Activated CD4-positive, alpha-beta T cell treated with anti-CD3 and anti-CD28 coated beads, Interleukin-2, amount 10 ng/mL, durations not matched to agents 24 days and 14 days (primary cell): Measurements from ENCODE around the gene SCN8A. TPM values are rescaled to one million over a fixed set of nuclear protein-coding genes. Genes with fewer than 3 reads are reported as not detected.
"Not testable (repeated sequence)": the region's sequence is repeated elsewhere in the genome, so short reads cannot be mapped to it uniquely, and the experiment has no call there.

ENCODE experiments used
- DNase-seq: peaks from one replicate; pipeline ENCODE4 v3.0.0; 2022
- H3K27ac Mint-ChIP-seq: one replicate; pipeline ENCODE4 v1.8.0; 2022; ENCODE audit warnings: mild to moderate bottlenecking, mixed read lengths
- H3K27me3 Mint-ChIP-seq: one replicate; pipeline ENCODE4 v1.8.0; 2022; ENCODE audit warnings: mixed read lengths
- H3K36me3 Mint-ChIP-seq: one replicate; pipeline ENCODE4 v1.8.0; 2022; ENCODE audit warnings: low read depth, mild to moderate bottlenecking, mixed read lengths
- H3K4me1 Mint-ChIP-seq: one replicate; pipeline ENCODE4 v1.8.0; 2021; ENCODE audit warnings: mixed read lengths
- H3K4me3 Mint-ChIP-seq: one replicate; pipeline ENCODE4 v1.8.0; 2022; ENCODE audit warnings: mild to moderate bottlenecking, moderate library complexity, mixed read lengths
- H3K9me3 Mint-ChIP-seq: one replicate; pipeline ENCODE4 v1.8.0; 2021; ENCODE audit warnings: mixed read lengths
- intact Hi-C: fragments of 100-400 bp; cut with micrococcal nuclease; formaldehyde crosslinking; loops from one replicate; pipeline ENCODE4 v1.15.1; 2023
- total RNA-seq: library from RNA; stranded (reverse); gene quantifications from 2 replicates; pipeline ENCODE4 v1.2.3, GENCODE V29; 2022

The SCN8A gene
- total RNA-seq: 0.12 and 0.38 TPM in 2 replicates

DNA sequence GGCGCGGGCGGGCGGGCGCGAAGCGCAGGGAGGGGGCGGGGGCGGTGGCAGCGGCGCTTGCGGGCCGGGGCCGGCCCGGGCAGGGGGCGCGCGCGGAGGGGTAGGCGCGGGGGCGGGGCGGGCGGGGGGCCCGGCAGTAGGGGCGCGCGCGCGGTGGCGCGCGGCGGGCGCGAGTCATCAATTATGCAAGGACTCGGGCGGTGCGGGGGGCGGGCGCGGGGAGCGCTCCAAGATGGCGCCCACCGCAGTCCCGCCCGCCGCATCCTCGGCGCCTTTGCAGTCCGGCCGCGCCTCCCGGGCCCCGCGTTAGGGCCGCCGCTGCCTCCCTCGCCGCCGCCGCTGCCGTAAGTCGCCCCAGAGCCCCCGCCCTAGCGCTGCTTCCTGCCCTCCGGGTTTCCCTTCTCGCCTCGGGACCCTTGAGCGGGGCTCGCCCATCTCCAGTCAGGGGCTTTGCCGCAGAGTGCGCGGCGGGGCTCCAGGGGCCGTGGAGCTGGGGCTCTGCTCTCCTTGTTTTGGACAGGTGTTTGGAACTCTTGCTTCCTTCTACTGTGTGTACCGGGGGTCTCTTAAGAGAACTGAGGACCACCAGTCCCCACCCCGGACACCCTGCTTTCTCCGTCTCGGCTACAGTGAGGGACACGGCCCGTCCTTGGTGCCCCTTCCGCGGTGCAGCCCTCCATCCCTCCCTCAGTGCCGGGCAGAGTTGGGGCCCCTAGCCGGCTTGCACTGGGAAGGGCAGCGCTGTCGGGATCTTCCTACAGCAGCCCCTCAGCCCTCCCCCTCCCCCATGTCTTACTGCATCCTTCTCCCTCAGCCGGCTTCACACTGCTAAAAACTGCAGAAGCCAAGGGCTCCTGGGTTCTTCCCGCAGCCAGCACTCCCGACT lies at the start of gene SCN8A:
Gene SCN8A (plus strand): TSS at position 218 of the 886 bp plus-strand sequence. CDS start 71,585 bp downstream, outside the sequence.
- Mint-ChIP-seq H3K9me3 (no peaks in the 10 kb centered on the region), H3K27ac (peak within 1 kb of the TSS; percentile 83), H3K4me3 (peak within 1 kb of the TSS; percentile 87), H3K27me3 (peaks cover 64% of the 10 kb centered on the region), H3K4me1 (peaks cover 17% of the 10 kb centered on the region), H3K36me3 (no peaks in the 10 kb centered on the region)
- intact Hi-C loops: loop anchor here (2.0 kb wide), 1 partner anchor 230 kb away; no protein-coding TSS in a partner anchor
- DNase-seq: peak; percentile 81

DNA sequence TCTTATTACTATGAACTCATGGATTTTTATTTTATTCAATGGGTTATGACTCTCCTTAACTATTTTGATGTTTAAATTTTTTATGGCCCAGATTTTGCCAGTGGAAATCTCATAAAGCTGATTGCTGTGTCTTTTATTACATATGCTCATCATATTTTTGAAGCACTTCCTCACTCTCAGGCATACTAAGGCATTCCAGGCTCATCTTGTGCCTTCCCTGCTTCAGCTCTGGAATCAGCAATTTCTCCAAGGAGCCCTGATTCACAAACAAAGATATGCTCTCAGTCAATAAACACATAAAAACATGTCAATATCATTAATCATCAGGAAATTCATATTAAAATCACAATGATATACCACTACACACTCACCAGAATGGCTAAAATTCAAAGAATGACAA lies 44.9 kb upstream of the SCN8A start:
- no peaks in the 10 kb centered on the region for H3K9me3 Mint-ChIP-seq
- no peak for DNase-seq
- H3K36me3 Mint-ChIP-seq: no peaks in the 10 kb centered on the region
- intact Hi-C loops: no loop called here
- H3K27ac Mint-ChIP-seq: no peak overlapping the region
- H3K27me3 Mint-ChIP-seq: peaks cover 25% of the 10 kb centered on the region
- H3K4me3 Mint-ChIP-seq: no peak overlapping the region
- no peaks in the 10 kb centered on the region for H3K4me1 Mint-ChIP-seq

DNA sequence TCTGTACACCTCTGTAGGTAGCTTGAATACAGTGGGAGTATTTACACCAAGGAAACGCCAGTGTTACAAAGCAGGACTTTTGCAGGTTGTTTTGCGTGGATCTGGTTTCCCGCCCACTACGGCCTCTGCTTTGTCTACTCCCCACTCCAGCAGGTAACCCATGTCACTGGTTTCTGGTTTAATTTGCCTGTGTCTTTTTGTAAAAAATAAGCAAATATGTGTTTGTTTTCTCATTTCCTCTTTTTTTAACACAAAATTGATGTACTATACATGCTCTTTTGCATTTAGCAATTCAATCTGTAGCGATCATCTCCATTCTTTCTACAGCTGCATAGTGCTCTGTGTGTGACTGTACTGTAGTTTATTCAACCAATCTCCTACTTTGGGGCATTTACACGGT lies 43.4 kb upstream of the SCN8A start:
- Mint-ChIP-seq H3K4me3 (no peak overlapping the region), H3K27me3 (peaks cover 28% of the 10 kb centered on the region), H3K9me3 (no peaks in the 10 kb centered on the region), H3K27ac (no peak overlapping the region), H3K36me3 (no peaks in the 10 kb centered on the region), H3K4me1 (no peaks in the 10 kb centered on the region)
- intact Hi-C loops: no loop called here
- DNase-seq: no peak

DNA sequence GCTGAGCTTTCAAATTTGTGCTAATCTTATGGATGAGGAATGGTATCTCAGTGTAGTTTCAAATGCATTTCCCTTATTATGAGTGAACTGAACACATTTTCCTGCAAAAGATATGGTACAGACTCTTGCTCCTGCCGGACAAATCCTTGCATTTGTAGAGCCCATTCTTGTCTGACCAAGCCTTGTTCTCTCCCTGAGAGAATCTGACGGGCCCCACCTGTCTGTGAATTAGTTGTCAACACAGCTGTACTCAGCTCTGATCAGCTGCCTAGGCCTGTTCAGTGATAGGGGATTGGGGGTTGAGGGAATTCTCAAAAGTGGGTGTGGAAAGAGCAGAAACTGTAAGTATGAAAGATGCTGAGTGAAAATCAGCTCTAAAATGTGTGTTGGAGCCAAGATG lies 42.8 kb upstream of the SCN8A start:
- Mint-ChIP-seq H3K4me1 (no peaks in the 10 kb centered on the region), H3K4me3 (no peak overlapping the region), H3K36me3 (no peaks in the 10 kb centered on the region), H3K9me3 (no peaks in the 10 kb centered on the region), H3K27ac (no peak overlapping the region), H3K27me3 (peaks cover 32% of the 10 kb centered on the region)
- intact Hi-C loops: no loop called here
- DNase-seq: no peak

DNA sequence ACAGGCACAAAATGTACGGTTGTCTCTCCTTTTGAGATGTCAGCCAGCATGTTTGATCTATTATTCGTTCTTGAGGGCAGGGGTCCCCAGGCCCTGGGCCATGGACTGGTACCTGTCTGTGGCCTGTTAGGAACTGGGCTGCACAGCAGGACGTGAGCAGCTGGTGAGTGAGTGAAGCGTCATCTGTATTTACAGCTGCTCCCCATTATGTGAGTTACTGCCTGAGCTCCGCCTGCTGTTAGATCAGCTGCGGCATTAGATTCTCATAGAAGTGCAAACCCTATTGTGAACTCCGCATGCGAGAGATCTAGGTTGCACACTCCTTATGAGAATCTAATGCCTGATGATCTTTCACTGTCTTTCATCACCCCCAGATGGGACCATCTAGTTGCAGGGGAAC lies 41.4 kb upstream of the SCN8A start:
- Mint-ChIP-seq H3K9me3 (no peaks in the 10 kb centered on the region), H3K27ac (no peak overlapping the region), H3K4me3 (no peak overlapping the region), H3K36me3 (no peaks in the 10 kb centered on the region), H3K27me3 (peaks cover 34% of the 10 kb centered on the region), H3K4me1 (no peaks in the 10 kb centered on the region)
- intact Hi-C loops: no loop called here
- no peak for DNase-seq

DNA sequence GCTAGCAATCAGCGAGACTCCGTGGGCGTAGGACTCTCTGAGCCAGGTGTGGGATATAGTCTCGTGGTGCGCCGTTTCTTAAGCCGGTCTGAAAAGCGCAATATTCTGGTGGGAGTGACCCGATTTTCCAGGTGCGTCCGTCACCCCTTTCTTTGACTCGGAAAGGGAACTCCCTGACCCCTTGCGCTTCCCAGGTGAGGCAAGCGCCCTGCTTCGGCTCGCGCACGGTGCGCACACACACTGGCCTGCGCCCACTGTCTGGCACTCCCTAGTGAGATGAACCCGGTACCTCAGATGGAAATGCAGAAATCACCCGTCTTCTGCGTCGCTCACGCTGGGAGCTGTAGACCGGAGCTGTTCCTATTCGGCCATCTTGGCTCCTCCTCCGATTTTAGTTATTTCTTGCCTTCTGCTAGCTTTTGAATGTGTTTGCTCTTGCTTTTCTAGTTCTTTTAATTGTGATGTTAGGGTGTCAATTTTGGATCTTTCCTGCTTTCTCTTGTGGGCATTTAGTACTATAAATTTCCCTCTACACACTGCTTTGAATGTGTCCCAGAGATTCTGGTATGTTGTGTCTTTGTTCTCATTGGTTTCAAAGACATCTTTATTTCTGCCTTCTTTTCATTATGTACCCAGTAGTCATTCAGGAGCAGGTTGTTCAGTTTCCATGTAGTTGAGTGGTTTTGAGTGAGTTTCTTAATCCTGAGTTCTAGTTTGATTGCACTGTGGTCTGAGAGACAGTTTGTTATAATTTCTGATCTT lies 22.6 kb upstream of the SCN8A start:
- H3K4me1 Mint-ChIP-seq, intact Hi-C loops, H3K36me3 Mint-ChIP-seq, H3K27me3 Mint-ChIP-seq, H3K4me3 Mint-ChIP-seq, H3K27ac Mint-ChIP-seq, H3K9me3 Mint-ChIP-seq, DNase-seq: not testable (repeated sequence)

DNA sequence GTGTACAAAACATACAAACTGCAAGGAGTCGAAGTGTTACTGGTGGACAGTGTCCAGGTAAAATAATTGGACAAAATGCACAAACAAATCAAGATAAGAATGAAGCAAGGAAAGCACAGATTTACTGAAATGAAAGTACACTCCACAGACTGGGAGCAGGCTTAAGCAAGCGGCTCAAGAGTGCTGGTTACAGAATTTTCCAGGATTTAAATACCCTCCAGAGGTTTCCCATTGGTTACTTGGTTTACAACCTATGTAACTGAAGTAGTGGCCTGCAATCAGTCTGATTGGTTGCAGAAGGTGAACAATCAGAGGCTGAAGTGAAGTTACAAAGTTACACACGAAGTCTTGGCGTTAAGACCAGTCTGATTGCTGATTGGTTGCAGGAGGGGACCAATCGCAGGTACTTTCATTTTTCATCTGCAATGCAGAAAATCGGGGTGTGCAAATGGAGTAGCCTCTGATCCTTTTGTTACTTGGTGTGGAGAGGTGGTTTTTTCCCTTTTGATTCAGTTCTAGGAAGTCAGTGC lies 11.6 kb upstream of the SCN8A start:
- Mint-ChIP-seq H3K4me3 (no peak overlapping the region), H3K27ac (no peak overlapping the region), H3K27me3 (peaks cover 13% of the 10 kb centered on the region), H3K4me1 (no peaks in the 10 kb centered on the region), H3K9me3 (peaks cover 9% of the 10 kb centered on the region), H3K36me3 (no peaks in the 10 kb centered on the region)
- intact Hi-C loops: no loop called here
- DNase-seq: peak; percentile 44

DNA sequence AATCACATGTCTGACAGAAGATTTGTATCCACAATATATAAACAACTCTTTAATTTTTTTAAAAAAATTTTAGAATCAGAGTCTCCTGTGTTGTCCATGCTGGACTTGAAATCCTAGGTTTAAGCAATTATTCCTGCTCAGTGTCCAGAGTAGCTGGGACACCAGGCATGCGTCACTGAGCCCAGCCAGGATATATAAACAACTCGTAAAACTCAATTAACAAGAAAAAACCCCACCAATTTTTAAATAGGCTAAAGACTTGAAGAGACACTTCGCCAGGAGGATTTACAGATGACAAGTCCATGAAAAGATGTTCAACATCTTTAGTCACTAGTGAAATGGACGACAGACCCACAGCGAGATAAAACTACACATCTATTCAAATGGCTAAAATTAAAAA lies 2.0 kb upstream of the SCN8A start:
- Mint-ChIP-seq H3K4me3 (peak overlapping the region; percentile 1), H3K27ac (no peak overlapping the region), H3K27me3 (peaks cover 72% of the 10 kb centered on the region), H3K9me3 (no peaks in the 10 kb centered on the region), H3K4me1 (peaks cover 17% of the 10 kb centered on the region), H3K36me3 (no peaks in the 10 kb centered on the region)
- intact Hi-C loops: no loop called here
- no peak for DNase-seq

DNA sequence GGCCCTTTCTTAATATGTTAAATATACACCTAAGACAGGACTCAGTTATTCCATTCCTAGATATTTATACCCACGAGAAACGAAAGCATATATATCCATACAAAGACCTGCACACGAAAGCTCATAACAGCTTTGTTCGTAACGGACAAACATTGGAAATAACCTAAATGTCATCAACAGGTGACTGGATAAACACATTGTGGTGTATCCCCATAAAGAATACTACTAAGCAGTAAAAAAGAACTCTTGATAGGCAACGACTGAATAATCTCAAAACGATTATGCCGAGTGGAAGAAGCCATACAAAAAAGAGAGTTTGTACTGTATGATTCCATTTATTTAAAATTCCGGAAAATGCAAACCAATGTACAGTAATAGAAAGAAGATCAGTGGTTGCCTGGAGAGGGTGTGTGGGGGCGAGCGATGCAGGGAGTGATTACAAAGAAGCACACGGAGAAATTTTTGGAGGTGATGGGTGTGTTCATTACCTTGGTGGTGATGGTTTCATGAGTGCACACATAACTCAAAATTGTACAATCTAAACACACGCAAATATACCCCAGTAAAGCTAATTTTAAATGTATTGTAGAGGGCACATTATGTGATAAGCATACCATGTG lies 1.4 kb upstream of the SCN8A start:
- Mint-ChIP-seq H3K9me3 (no peaks in the 10 kb centered on the region), H3K4me3 (peak overlapping the region; percentile 87), H3K27me3 (peaks cover 72% of the 10 kb centered on the region), H3K27ac (no peak overlapping the region), H3K4me1 (peaks cover 17% of the 10 kb centered on the region), H3K36me3 (no peaks in the 10 kb centered on the region)
- DNase-seq: no peak
- intact Hi-C loops: loop anchor here (2.0 kb wide), 1 partner anchor 231 kb away; no protein-coding TSS in a partner anchor

DNA sequence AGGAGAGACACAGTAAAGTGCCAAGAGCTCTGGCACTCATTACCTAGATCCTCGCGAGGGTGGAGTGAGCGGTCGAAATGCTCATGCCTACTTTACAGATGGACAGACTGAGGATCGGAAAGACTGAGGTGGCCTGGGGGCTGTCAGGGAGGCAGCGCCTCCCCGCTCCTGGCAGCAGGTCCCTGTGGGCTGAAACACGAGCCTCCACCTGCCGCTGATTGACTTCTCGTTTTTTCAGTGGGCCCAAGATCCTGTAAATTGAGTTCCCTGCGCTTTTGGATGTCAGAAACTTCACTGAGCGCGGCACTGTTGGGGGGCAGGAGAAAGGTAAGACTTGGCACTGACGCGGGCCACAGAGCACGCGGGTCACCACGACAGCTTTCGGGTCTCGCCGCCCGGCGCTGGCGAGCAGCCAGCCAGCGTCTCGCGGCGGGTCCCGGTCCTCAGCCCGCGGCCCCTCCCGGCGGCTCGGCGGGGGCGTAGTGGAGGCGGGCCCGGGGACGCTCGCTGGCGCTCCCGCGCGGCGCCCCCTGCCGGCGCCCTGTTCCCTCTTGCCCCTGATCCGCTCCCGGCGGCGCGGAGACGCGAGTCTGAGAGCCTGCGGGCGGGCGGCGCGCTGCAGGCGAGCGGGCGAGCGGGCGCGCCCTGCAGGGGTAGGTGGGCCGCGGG lies 552 bp upstream of the SCN8A start:
- peak overlapping the region; percentile 87 for H3K4me3 Mint-ChIP-seq
- H3K27ac Mint-ChIP-seq: peak overlapping the region; percentile 83
- peaks cover 66% of the 10 kb centered on the region for H3K27me3 Mint-ChIP-seq
- H3K9me3 Mint-ChIP-seq: no peaks in the 10 kb centered on the region
- DNase-seq: peak; percentile 93
- intact Hi-C loops: loop anchor here (2.0 kb wide), 1 partner anchor 230 kb away; no protein-coding TSS in a partner anchor
- no peaks in the 10 kb centered on the region for H3K36me3 Mint-ChIP-seq
- H3K4me1 Mint-ChIP-seq: peaks cover 17% of the 10 kb centered on the region

DNA sequence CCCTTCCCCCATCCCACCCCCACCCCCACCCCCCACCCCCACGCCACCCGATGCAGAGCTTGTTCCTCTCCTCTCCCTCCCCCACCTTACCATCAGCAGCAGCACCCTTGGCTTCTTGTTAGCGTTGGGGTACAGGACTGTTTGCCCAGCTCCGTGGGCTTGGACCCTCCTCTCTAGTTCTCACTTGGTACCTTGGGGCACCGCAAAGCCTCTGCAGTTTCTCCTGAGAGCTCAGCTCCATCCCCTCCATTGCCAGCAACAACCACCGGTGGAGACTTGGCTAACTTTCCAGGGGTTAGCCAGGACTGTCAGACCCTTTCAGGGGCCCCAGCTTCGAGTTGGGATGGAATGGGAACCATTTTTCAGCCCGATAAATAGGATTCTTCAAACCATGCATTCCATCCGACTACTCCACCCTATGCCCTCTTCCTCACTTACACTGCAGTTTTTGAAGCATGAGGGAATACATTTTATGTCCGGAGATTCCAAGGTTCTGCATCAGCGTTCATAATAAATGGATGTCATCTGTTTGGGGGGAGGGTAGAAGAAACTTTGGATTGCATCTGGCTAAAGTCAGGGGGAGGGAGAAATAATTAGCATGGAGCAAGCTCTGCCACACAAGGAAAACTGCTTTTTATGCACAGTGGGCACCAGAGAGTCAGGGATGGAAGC lies 1.1 kb downstream of the SCN8A start:
- Mint-ChIP-seq H3K4me3 (peak overlapping the region; percentile 80), H3K9me3 (no peaks in the 10 kb centered on the region), H3K27me3 (peaks cover 68% of the 10 kb centered on the region), H3K36me3 (no peaks in the 10 kb centered on the region), H3K4me1 (peaks cover 17% of the 10 kb centered on the region), H3K27ac (no peak overlapping the region)
- DNase-seq: no peak
- intact Hi-C loops: no loop called here

DNA sequence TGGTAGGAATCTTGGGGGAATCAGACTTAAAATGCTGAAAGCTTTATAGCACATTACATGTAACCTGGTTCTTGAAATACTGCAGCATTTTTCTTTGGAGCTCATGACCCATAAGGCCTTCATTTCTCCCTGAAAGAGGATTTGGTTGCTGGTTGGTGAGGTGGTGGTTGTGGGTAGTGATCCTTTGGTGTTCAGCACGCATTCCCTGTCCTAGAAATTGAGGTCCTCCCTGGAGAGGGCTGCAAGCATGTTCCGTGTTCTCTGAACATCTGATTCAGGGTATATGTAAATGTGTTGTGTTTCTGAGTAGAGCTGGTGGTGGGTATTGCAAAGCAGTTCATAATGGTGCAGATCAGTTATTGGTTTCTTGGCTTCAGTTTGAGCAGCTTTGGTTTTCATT lies 2.0 kb downstream of the SCN8A start:
- Mint-ChIP-seq H3K27ac (no peak overlapping the region), H3K4me3 (no peak overlapping the region), H3K27me3 (peaks cover 65% of the 10 kb centered on the region), H3K4me1 (peaks cover 17% of the 10 kb centered on the region), H3K36me3 (no peaks in the 10 kb centered on the region), H3K9me3 (no peaks in the 10 kb centered on the region)
- no peak for DNase-seq
- intact Hi-C loops: no loop called here

DNA sequence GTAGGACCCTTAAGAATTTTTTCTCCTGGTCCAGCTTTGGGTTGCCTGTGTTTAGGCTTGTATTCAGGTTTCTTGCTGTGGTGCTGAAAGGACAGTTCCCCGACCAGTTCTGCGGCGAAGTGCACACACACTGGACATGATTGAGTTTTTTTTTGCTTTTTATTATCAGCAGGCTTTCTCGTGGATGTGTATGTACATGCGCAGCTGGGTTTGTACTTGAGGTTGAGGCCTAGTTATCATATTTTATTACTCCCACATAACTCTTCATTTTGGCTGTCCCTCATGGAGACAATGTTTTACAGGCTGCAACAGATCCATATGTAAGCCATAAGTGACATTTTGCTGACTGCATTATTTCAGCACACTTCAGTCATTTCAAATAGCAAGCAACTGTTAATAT lies 2.5 kb downstream of the SCN8A start:
- no peaks in the 10 kb centered on the region for H3K9me3 Mint-ChIP-seq
- H3K27ac Mint-ChIP-seq: no peak overlapping the region
- H3K36me3 Mint-ChIP-seq: no peaks in the 10 kb centered on the region
- intact Hi-C loops: no loop called here
- H3K4me1 Mint-ChIP-seq: peaks cover 17% of the 10 kb centered on the region
- DNase-seq: peak; percentile 78
- H3K4me3 Mint-ChIP-seq: no peak overlapping the region
- peaks cover 65% of the 10 kb centered on the region for H3K27me3 Mint-ChIP-seq
